Measurements from ENCODE around the gene PTGER4.
"Not testable (repeated sequence)": the region's sequence is repeated elsewhere in the genome, so short reads cannot be mapped to it uniquely, and the experiment has no call there.

The PTGER4 gene

DNA sequence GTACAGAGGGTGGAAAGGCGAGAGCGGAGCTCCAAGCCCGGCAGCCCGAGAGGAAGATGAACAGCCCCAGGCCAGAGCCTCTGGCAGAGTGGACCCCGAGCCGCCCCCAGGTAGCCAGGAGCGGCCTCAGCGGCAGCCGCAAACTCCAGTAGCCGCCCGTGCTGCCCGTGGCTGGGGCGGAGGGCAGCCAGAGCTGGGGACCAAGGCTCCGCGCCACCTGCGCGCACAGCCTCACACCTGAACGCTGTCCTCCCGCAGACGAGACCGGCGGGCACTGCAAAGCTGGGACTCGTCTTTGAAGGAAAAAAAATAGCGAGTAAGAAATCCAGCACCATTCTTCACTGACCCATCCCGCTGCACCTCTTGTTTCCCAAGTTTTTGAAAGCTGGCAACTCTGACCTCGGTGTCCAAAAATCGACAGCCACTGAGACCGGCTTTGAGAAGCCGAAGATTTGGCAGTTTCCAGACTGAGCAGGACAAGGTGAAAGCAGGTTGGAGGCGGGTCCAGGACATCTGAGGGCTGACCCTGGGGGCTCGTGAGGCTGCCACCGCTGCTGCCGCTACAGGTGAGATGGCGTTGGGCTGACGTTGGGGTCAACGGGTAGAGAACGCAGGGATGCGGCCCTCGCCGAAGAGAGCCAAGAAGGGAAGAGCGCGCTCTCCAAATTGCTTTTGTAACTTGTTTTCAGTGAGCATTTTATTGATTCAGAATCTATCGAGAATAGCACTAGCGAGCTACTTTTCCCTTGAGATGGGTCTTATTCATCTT lies at the start of gene PTGER4:
Gene PTGER4 (plus strand): TSS at position 3 of the 769 bp plus-strand sequence. CDS start 1,079 bp downstream, outside the sequence.
- DNase-seq = peak; percentile 26

DNA sequence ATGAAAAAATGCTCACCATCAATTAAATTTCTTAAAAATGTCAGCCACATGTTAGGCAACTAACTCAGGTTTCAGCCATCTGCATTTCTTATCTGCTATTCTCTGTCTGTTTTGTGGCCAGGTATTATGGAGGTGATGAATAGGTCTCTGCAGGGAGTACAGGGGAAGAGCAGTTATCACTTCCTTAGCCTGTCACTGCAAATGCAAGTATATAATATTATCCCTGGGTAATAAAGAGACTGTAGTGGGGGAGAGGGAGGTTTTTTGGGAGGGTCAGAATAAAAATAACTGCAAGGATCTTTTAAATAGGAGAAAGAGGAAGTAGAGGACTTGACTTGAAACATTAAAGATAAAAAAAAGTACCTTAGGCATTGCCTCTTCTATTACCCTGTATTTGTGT lies 49.6 kb upstream of the PTGER4 start:
- DNase-seq = no peak

DNA sequence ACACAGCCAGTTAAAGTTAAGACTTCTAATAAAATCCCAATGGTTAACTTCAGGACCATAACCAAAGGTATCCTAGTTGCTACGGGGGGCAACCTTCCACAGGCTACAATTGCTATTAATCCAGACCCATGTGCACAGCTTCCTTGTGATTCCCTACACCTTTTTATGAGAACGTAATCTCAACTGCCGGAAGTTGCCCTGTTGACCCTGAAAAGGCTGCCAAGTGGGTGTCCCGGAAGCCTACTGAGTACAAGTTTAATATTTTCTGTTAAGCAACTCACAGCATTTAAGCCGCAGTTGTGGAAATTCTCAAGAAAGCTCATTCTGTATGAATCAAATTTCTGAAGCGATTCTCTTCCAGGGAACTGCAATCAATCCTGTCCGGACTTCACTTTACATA lies 48.5 kb upstream of the PTGER4 start:
- DNase-seq = no peak

DNA sequence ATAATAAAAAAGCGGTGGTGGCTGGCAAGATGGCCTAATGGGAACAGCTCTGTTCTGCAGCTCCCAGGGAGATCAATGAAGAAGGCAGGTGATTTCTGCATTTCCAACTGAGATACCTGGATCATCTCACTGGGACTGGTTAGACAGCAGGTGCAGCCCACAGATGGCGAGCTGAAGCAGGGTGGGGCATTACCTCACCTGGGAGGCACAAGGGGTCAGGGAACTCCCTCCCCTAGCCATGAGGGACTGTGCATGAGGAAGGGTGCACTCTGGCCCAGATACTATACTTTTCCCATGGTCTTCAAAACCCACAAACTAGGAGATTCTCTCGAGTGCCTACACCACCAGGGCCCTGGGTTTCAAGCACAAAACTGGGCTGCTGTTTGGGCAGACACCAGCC lies 45.6 kb upstream of the PTGER4 start:
- no peak for DNase-seq

DNA sequence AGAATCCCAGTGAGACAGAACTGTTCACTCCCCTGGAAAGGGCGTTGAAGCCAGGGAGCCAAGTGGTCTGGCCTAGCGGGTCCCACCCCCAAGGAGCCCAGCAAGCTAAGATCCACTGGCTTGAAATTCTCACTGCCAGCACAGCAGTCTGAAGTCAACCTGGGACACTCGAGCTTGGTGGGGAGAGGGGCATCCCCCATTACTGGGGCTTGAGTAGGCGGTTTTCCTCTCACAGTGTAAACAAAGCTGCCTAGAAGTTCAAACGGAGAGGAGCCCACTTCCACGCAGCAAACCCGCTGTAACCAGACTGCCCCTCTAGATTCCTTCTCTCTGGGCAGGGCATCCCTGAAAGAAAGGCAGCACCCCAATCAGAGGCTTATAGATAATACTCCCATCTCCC lies 45.1 kb upstream of the PTGER4 start:
- no peak for DNase-seq

DNA sequence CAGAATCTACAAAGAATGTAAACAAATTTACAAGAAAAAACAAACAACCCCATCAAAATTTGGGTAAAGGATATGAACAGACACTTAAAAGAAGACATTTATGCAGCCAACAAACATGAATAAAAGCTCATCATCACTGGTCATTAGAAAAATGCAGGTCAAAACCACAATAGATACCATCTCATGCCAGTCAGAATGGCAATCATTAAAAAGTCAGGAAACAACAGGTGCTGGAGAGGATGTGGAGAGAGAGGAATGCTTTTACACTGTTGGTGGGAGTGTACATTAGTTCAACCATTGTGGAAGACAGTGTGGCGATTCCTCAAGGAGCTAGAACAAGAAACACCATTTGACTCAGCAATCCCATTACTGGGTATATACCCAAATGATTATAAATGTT lies 40.2 kb upstream of the PTGER4 start:
- not testable (repeated sequence) for DNase-seq

DNA sequence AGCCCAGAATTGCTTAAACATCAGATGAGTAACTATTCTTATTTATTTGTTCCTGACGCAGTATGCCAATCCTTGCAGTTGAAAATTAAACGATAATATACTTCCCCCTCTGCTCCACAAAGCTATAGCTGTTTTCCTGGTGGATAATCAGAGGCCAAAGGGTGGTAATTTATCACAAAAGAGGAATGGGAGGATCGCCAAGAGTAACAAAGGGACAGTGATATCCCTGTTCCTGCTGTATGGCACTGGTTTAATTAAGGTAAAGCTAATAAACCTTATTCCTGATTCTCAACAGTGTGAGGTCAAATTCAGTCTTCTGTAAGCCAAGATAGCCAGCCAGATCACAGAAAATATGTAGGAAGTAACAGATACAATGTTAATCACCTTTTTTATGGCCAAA lies 33.4 kb upstream of the PTGER4 start:
- no peak for DNase-seq

DNA sequence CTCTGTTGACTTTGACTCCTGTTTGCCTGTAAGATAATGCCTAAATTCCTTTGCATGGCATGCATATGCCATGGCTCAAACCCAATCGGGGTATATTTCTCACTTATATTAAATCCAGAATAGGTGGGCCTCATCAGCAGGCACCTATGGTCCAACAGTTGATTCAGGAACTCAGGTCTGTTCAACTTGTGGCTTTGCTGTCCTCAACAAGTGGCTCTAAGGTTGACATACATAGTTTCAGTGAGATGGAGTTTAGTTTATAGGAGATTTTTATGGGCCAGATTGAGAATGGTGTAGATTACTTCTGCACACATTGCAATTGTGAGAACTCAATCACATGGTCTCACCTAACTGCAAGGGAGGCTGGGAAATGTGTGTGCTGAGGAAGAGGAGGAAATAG lies 31.6 kb upstream of the PTGER4 start:
- DNase-seq = no peak

DNA sequence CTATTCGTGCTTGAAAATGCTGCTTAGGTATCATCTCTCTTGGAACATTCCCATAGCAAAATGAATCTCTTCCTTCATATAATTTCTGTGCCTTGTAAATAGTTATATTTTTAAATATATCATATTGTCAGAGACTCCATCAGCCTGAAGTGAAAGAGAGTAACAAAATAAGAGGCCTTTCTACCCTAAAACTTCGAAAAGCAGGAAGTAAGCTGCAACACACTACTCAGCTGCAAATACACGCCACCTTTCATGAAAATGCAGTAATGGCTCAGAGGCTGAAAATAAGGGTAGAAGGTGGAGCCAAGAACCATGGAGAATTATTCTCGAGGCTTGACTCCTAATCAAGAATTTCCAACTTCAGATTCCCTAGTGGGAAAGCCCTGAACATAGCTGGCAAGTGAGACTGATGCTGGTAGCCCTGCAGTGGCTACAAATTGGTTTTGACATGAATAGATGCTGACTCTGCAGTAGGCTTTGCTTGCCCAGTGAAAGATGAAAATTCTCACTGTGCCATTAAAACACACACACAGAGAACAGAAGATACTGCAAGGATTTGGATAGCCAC lies 30.2 kb upstream of the PTGER4 start:
- DNase-seq = no peak

DNA sequence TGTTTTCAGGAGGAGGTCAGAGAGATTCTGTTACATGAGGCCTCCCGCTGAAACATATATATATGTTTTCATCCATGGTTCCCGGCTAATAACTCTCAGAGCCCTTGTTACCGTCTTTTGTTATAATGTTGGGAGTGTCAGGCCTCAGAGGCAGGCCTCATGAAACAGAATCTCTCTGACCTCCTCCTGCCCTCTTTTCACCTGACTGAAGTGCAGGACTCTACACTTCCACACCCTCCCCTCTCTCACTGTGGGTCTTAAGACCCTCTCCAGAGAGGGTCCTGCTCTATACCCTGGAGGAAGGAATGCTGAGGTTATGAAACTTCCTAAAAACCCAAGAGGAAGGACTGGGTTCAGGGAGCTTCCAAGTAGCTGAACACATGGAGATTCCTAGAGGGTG lies 28.5 kb upstream of the PTGER4 start:
- no peak for DNase-seq

DNA sequence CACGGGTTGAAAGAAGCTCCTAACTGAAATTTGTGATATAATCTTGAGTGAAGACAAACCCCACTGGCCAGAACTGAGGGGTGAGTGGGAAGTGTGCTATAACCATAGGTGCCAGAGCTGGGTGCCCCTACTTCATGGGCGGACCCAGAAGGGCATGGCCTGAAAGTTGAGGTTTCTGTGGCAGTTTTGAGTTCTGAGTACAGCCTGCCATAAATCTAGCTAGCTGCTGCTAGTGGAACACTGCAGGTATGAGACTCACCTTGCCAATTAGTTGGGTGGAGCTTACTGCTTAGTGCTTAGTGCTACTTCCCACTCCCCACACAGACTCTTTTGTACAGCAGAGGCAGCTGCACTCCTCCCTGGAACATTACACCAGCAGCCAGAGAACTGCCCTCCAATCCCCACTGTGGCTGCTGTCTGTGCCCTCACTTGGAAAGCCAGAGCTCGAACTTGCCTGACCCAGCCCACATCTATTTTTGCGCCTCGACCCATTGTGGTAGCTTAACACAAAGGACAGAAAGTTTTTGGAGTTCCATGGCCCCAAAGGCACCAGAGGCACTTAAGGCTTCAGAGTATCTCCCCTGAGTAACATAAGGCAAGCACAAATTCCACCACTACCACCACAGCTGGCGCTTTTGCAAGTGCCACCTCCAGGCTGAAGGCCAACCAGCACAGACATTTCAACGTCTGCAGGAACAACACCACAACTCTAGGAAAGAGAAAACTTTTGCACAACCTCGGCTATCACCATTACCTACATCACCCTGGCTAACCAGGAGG lies 27.1 kb upstream of the PTGER4 start:
- no peak for DNase-seq

DNA sequence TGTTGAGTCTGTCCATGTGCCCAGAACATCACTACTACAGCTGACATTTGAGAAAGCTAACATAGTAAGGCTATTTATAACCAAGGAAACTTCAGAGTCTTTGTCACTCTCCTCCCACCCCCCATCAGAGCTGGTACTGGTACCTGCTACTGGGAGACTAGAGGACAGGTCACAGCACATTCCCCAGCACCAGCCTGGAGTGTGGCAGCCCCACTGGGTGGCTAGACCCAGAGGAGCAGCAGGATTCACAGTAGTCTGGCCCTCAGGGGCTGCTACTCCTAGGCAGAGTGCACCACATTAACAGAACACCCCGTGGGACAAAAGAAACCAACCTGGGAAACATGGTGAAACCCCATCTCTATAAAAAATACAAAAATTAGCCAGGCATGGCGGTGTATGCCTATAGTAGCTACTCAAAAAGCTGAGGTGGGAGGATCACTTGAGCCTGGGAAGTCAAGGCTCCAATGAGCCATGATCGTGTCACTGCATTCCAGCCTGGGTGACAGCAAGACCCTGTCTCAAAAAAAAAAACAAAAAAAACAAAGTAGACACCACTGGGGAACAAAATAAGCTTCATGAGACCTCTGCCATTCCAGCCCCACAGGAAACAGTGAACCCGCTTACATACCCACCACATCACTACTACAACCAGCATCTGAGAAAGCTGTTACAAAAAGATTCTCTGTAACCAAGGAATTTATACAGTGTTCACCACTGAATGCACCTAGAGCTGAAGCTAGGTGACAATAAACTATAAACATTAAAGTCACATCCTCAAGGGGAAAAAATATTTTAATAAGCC lies 26.3 kb upstream of the PTGER4 start:
- no peak for DNase-seq

DNA sequence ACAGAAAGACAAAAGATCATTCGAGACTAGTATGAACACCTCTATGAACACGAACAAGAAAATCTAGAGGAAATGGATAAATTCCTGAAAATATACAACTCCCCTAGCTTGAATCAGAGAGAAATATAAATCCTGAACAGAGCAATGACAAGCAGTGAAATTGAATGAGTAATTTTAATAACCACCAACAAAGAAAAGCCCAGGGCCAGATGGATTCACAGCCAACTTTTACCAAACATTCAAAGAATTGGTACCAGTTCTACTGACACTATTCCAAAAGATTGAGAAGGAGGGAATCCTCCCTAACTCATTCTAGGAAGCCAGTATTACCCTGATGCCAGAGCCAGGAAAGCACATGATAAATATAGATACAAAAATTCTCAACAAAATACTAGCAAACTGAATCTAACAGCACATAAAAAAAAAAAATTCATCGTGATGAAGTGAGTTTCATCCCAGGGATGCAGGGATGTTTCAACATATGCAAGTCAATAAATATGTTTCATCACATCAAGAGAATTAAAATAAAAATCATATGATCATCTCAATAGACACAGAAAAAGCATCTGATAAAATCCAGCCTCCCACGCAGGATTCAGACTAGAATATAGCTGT lies 25.2 kb upstream of the PTGER4 start:
- DNase-seq = no peak

DNA sequence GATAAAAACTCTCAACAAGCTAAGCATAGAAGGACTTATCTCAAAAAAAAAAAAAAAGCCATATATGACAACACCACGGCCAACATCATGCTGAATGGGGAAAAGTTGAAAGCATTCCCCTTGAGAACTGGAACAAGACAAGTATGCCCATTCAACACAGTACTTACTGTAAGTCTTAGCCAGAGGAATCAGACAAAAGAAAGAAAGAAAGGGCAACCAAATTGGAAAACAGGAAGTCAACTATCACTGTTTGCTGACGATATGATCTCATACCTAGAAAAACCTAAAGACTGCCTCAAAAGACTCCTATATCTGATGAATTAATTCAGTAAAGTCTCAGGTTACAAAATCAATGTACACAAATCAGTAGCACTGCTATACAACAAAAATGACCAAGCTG lies 24.6 kb upstream of the PTGER4 start:
- DNase-seq = no peak

DNA sequence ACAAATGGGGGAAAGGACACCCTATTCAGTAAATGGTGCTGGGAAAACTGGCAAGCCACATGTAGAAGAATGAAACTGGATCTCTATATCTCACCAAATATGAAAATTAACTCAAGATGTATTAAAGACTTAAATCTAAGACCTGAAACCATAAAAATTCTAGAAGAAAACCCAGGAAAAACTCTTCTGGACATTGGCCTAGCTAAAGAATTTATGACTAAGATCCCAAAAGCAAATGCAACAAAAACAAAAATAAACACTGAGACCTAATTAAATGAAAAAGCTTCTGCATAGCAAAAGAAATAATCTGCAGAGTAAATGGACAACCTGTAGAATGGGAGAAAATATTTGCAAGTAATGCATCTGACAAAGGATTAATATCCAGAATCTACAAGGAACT lies 23.6 kb upstream of the PTGER4 start:
- not testable (repeated sequence) for DNase-seq

DNA sequence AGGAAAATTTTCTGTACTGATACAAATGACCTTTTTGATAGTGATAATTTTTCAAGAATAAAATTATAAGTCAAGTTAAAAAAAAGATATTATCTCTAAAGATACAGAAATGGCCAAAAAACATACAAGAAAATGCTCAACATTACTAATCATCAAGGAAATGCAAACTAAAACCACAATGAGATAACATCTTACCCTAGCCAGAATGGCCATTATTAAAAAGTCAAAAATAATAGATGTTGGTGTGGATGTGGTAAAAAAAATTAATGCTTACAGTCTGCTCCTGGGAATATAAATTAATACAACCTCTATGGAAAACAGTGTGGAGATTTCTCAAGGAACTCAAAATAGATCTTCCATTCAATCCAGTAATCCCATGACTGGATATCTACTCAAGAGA lies 22.9 kb upstream of the PTGER4 start:
- no peak for DNase-seq

DNA sequence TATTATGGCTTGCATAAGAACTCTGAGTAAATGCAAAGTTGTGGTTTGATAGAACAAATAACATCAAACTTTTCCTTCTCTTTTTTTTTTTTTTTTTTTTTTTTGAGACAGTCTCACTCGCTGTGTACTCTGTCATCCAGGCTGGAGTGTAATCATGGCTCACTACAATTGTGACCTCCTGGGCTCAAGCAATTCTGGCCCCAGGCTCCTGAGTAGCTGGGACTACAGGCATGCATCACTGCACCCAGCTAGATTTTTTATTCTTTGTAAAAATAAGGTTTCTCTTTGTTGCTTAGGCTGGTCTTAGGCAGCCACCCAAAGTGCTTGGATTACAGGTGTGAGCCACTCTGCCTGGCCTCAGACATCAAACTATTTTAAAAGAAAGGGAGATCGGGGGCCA lies 19.0 kb upstream of the PTGER4 start:
- no peak for DNase-seq

DNA sequence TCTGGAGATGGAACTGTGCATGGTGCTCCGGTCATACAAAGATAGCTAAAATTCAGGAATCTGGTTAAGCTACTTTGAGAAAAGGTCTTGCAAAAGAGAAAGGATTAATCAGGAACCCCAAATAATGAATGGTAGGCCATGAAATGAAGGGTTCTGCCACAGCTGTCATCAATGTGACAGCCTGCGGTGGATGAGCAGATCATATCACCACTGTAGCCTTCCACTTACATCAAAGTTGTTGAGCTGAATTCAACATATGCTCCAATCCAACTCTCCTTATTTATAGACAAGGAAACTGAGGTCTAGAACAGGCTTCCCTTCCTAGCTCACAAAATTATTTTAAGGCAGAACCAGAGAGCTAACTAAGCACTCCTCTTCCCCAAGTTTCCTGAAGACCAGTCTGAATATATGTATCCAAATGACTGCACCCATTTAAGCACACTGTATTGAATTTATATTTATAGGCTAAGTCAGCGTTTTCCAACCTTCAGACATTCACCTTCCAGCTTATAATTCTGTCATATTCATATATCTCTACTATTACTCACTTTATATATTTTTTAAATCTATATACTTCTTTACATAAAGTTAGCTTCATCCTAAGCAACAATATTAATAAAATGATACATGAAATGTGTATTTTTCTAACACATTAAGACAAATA lies 13.9 kb upstream of the PTGER4 start:
- DNase-seq = no peak

DNA sequence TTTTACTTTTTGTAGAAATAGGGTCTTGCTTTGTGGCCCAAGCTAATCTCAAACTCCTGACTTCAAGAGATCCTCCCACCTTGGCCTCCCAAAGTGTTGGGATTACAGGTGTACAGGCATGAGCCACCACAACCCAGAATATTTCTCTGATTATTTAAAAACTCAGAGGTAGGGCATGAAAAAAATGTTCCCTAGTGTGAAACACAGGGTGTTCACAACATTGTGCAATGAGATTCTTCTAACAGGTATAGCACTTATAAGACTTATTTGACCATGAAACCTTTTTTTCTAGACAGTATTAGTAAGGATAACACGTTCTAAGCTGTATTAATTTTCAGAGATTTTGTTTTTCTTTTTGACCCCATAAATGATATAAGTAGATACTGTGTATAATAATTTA lies 13.1 kb upstream of the PTGER4 start:
- no peak for DNase-seq

DNA sequence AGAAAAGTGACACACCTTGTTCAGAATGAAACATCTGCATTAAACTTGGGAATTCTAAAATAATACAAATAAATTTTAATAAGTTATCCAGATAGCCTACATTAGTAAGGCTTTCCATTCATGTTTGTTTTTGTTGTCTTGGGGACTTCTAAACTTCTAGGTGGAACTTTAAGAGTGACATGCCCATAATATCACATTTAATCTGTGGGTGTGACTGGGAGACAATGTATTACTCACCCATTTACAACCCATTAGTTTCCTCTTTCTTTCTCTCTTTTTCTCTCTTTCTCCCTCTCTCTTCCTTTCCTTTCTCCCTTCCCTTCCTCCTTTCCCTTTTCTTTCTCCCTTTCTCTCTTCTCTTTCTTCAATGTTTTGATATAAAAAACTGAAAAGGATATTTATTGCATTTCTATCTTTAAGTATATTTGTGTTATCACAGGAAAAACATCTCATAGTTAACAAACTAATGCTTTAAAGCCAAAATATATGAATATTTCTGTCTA lies 12.5 kb upstream of the PTGER4 start:
- no peak for DNase-seq

DNA sequence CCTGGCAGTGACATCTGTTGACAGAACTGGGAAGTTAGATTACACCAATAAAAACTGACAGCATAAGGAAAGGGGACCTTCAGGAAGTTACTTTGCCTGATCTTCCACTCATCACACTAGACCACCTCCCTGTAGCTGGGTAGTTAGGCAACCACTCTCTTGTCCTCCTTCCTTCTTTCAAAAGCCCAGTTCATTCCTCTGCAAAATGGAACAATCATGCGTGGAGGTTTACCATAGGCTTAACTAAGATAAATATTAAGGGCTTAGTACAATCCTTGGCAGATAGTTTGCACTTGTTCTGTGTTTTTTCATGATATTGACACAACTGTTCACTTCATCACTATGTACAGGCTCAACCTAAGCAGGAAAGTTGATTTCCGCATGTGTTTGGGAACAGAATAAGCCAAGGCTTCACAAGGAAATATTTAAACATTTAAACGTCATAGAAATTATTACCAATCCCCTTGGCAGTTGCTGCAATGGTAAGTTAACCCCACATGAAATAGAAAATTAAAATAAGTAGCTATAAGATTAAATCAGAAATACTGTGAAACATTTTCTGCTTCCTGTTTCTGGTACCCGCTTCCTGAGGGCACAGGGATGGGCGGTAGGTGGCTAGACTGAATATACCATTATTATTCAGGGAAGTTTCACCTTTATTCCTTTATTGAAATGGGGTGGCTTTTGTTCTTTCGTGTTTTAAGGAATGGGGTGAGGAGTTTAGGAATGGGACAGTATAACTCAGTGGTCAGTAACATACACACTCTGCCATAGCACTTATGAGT lies 9.9 kb upstream of the PTGER4 start:
- DNase-seq = no peak

Measured in activated gamma-delta T cell treated with Interleukin-2 at 50 U/mL for 16 hours (primary cell).